Urinary bladder (tissue), 4 donors: ENCODE data around the gene TLX2. TPM values are rescaled to one million over a fixed set of nuclear protein-coding genes. Genes with fewer than 3 reads are reported as not detected.

Experiments
- DNase-seq: peaks from one replicate; pipeline ENCODE4 v3.0.0-alpha.2; 2015; ENCODE audit errors: extremely low spot score
- H3K27ac ChIP-seq: one replicate; pipeline ENCODE4 v1.5.1; 2013; ENCODE audit warnings: low read depth, mild to moderate bottlenecking, moderate library complexity
- H3K36me3 ChIP-seq: one replicate; pipeline ENCODE4 v1.6.1; 2013; ENCODE audit warnings: mild to moderate bottlenecking, moderate library complexity; ENCODE audit not compliant: insufficient read depth
- H3K4me1 ChIP-seq: one replicate; pipeline ENCODE4 v1.6.1; 2013; ENCODE audit warnings: mild to moderate bottlenecking, moderate library complexity; ENCODE audit not compliant: insufficient read depth
- H3K4me3 ChIP-seq: one replicate; pipeline ENCODE4 v1.5.1; 2013; ENCODE audit warnings: low read depth, low read length
- WGBS: extraction: QIAGEN DNeasy Blood & Tissue Kit; methylation state at CpG from one replicate; pipeline ENCODE4 v1.1.7; 2013; 5-methylcytosine and 5-hydroxymethylcytosine counted together
- polyA plus RNA-seq: library from polyadenylated mRNA; stranded (reverse); fragments of 200-250 nt; gene quantifications from one replicate; pipeline ENCODE4 v1.2.3, GENCODE V29; 2013
- total RNA-seq: library from RNA; depleted of rRNA; stranded (reverse); fragments of >200 nt; gene quantifications from one replicate; pipeline ENCODE4 v1.2.3, GENCODE V29; 2014
- donor health status: healthy with polysubstance abuse.
- donor health status: healthy.

The TLX2 gene
- total and polyA plus RNA-seq, 2 donors, result 0.51 to 0.63 TPM

- no peak overlapping the region for H3K4me3 ChIP-seq
- no peak overlapping the region for H3K27ac ChIP-seq
- H3K4me1 ChIP-seq, result peaks cover 6% of the 10 kb centered on the region
- 98% methylated on average over 2 of the region's 2 CpGs for WGBS
- peaks cover 7% of the 10 kb centered on the region for H3K36me3 ChIP-seq
- no peak for DNase-seq
These were observed 28.1 kb upstream of the TLX2 start for GRCh38 chr2:74486141-74486540.

GRCh38 chr2:74488643-74489481 lies 25.4 kb upstream of the TLX2 start:
- Histone ChIP-seq H3K4me3 (no peak overlapping the region), H3K4me1 (no peaks in the 10 kb centered on the region), H3K36me3 (peaks cover 17% of the 10 kb centered on the region), H3K27ac (no peak overlapping the region)
- DNase-seq, result no peak
- WGBS, result 87% methylated on average over 9 of the region's 9 CpGs

GRCh38 chr2:74489906-74490305 lies 24.3 kb upstream of the TLX2 start:
- 90% methylated on average over 9 of the region's 9 CpGs for WGBS
- Histone ChIP-seq H3K4me3 (no peak overlapping the region), H3K27ac (no peak overlapping the region), H3K36me3 (peaks cover 17% of the 10 kb centered on the region), H3K4me1 (no peaks in the 10 kb centered on the region)
- DNase-seq, result no peak

- Histone ChIP-seq H3K4me1 (no peaks in the 10 kb centered on the region), H3K36me3 (peaks cover 17% of the 10 kb centered on the region), H3K4me3 (no peak overlapping the region), H3K27ac (no peak overlapping the region)
- 94% methylated on average over 12 of the region's 12 CpGs for WGBS
- no peak for DNase-seq
These were observed 22.4 kb upstream of the TLX2 start for GRCh38 chr2:74491648-74492544.

- 92% methylated on average over 3 of the region's 3 CpGs for WGBS
- H3K36me3 ChIP-seq, result peaks cover 17% of the 10 kb centered on the region
- H3K4me1 ChIP-seq, result no peaks in the 10 kb centered on the region
- no peak overlapping the region for H3K4me3 ChIP-seq
- no peak overlapping the region for H3K27ac ChIP-seq
- no peak for DNase-seq
These were observed 20.7 kb upstream of the TLX2 start for GRCh38 chr2:74493546-74493945.

- WGBS, result 88% methylated on average over 1 of the region's 1 CpG
These were observed 18.8 kb upstream of the TLX2 start for GRCh38 chr2:74495440-74495839.

GRCh38 chr2:74496997-74497776 lies 17.1 kb upstream of the TLX2 start:
- DNase-seq, result no peak
- Histone ChIP-seq H3K27ac (no peak overlapping the region), H3K4me1 (no peaks in the 10 kb centered on the region), H3K4me3 (no peak overlapping the region), H3K36me3 (peaks cover 2% of the 10 kb centered on the region)
- 34% methylated on average over 19 of the region's 19 CpGs for WGBS

More at GRCh38 chr2:74495440-74495839, 18.8 kb upstream of the TLX2 start:
- no peak overlapping the region for H3K4me3 ChIP-seq
- H3K36me3 ChIP-seq, result peaks cover 13% of the 10 kb centered on the region
- DNase-seq, result no peak
- H3K4me1 ChIP-seq, result no peaks in the 10 kb centered on the region
- no peak overlapping the region for H3K27ac ChIP-seq

- no peak for DNase-seq
- no peaks in the 10 kb centered on the region for H3K4me1 ChIP-seq
- 3% methylated on average over 61 of the region's 61 CpGs for WGBS
- H3K27ac ChIP-seq, result no peak overlapping the region
- peak overlapping the region; percentile 17 for H3K4me3 ChIP-seq
- no peaks in the 10 kb centered on the region for H3K36me3 ChIP-seq
These were observed 16.3 kb upstream of the TLX2 start for GRCh38 chr2:74497777-74498499.

GRCh38 chr2:74498500-74499266 lies 15.6 kb upstream of the TLX2 start:
- H3K27ac ChIP-seq, result no peak overlapping the region
- peak overlapping the region; percentile 1 for H3K4me3 ChIP-seq
- H3K36me3 ChIP-seq, result no peaks in the 10 kb centered on the region
- 1% methylated on average over 41 of the region's 41 CpGs for WGBS
- H3K4me1 ChIP-seq, result no peaks in the 10 kb centered on the region
- DNase-seq, result no peak

GRCh38 chr2:74499267-74499939 lies 14.8 kb upstream of the TLX2 start, which contains the start of gene LBX2:
LBX2 (minus strand) TSS chr2:74499603; CDS start chr2:74499537, 66 bp downstream.
- DNase-seq, result no peak
- Histone ChIP-seq H3K4me3 (no peak within 1 kb of the TSS), H3K36me3 (no peaks in the 10 kb centered on the region), H3K4me1 (no peaks in the 10 kb centered on the region), H3K27ac (no peak within 1 kb of the TSS)
- WGBS, result 2% methylated on average over 65 of the region's 65 CpGs

- no peak for DNase-seq
- H3K4me3 ChIP-seq, result no peak overlapping the region
These were observed 14.2 kb upstream of the TLX2 start for GRCh38 chr2:74499940-74500577.

More at GRCh38 chr2:74499940-74500577, 14.2 kb upstream of the TLX2 start:
- H3K27ac ChIP-seq, result no peak overlapping the region
- H3K4me1 ChIP-seq, result no peaks in the 10 kb centered on the region
- 47% methylated on average over 15 of the region's 15 CpGs for WGBS
- H3K36me3 ChIP-seq, result no peaks in the 10 kb centered on the region
